ENCODE data around the gene IFT122.
"Not testable (repeated sequence)": the region's sequence is repeated elsewhere in the genome, so short reads cannot be mapped to it uniquely, and the experiment has no call there.

IFT122 gene

DNA sequence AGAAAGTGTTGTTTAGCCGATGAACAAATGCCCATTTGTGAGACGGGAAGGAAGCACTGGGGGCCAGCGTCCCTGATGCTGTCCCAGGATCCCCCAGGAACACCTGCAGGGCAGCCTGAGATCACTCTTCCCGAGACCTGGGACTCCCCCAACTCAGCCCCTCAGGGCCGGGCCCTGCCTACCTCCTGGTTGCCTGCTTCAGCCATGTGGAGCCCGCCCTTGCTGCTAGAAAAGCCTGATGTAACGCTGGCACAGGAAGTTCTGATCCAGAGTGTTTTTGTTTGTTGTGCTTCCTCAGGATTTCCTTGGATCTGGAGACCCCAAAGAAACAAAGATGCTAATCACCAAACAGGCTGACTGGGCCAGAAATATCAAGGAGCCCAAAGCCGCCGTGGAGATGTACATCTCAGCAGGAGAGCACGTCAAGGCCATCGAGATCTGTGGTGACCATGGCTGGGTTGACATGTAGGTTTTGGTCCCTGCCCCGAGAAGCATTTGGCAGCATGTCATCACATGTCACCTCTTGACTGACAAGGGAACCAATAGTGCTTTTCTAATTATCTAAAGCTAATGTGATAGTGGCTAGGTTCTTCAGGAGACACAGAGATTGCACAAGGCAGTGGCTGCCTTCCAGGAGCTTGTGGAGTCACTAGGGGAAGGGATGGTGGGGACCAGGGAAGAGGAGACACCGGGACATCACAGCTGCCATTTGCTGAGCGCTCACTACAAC is 59.7 kb downstream of the IFT122 start:
- DNase-seq, result not testable (repeated sequence)

DNA sequence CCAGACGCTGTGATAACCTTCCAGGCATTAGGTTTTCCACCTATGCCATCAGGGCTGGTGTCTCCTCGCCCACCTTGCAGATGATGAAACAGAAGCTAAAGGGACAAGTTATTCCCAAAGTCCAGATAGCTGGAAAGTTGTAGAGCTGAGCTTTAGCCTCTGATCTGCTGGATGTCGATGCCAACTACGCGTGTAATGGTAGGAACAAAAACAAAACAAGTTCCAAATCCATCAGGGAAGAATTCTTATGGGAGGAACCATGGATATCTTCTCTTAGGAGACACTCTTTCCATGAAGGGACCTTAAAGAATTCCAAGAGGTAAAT is 60.3 kb downstream of the IFT122 start:
- no peak for DNase-seq

DNA sequence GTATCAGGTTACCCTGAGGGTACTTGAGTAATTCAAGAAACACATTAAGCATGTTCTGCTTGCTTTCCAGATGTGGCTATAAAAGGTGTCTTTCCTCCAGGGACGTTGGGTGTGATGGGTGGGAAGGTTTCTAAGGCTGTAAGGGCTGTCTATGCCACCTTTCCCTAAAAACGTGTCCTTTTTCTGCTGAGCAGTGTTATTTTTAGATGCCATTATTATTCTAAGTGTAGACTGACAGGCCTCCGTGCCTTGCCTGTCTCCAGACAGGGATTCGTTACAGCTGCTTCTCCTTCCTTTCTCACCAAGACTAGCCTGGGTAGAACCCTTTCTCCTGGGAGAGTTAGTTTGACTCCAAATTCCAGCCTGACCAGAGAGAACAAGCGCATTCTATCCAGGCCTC is 61.6 kb downstream of the IFT122 start:
- no peak for DNase-seq

DNA sequence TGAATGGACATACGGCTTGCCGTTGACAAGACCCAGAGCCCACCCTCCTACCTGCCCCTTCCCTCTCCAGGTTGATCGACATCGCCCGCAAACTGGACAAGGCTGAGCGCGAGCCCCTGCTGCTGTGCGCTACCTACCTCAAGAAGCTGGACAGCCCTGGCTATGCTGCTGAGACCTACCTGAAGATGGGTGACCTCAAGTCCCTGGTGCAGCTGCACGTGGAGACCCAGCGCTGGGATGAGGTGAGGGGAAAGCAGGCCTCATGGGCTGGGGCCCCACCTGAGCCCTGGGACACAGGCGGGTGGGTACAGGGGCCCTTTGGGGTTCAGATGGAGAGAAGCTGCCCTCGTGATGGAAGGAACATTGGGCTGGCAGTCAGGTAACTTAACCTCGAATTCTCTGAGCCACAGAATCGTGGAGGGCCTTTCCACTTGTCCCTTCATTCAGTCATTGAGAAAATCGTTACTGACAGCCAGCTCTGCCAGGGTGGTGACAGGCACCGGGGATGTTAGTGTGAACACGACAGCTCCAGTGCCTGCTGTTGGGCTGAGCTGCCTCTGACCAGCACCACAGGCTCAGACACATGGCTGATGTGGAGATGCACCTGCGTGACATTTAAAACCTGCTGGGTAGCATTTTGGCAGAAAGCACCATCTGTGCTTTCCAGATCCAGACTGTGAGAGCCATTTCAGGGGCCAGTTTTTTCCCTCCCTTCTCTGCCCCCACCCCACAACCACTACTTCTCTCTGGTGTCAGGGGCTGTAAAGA is 62.8 kb downstream of the IFT122 start:
- DNase-seq, result no peak

DNA sequence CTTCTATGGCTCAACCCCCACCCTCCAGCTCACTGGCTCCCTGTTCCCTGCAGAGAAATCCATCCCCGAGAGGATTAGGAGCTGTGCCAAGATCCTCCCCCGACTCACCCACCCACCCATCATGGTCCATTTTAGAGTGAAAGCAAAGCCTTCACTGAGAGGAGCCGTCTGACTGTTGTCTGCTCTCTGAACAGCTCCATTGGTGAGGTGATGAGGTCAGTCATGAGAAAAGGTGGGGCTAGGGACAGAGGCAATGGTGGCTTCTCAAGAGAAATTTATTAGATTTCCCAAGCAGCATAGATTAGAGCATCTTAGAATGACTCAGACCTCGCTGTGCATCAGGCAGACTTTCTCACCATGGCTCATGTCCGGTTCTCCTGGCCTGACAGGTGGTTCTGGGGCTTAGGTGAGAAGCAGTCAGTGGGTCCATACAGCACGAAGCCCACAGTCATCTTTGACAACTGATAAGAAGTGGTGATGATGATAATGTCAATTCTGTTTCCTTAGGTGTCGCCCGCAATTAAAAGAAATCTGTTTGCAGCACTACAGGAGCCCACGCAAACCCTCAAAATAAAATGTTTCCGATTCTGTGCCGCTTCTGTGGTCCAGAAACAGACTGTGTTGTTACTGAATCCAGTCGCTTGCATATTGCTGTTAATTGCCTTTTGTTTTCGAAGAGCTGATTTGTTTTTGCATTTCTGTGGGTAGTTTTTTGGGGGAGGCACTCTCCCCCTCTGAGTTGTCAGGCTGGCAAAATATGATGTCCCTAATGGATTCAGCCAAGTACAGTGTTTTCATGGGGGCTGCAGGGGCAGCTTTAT is 63.7 kb downstream of the IFT122 start:
- DNase-seq, result no peak

DNA sequence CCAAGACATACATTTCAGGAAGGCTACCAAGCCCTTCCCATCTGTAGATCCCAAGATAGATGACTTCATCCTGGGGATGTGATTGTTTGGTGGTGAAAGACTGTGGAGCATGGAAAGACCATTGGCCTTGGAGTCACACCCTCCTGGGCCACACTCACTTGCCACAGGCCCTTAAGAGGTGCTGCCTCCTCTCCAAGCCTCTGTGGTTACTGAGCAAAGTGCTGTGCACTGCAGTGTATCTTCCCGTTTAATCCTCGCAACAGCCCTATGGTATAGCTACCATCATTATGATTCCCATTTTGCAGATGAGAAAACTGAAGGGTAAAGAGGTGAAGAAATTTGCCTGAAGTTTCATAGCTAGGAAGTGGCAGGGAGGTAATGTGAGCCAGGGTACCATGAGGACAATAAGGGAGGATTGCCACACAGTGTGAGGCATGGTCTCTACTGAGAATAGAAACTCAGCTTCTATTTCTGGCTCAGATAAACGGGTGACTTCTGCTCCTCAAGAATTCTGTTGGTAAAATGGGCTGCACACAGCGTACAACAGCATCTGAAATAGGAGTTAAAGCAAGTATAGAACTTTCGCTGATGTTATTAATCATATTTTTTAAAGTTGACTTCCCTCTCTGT is 64.6 kb downstream of the IFT122 start:
- no peak for DNase-seq

DNA sequence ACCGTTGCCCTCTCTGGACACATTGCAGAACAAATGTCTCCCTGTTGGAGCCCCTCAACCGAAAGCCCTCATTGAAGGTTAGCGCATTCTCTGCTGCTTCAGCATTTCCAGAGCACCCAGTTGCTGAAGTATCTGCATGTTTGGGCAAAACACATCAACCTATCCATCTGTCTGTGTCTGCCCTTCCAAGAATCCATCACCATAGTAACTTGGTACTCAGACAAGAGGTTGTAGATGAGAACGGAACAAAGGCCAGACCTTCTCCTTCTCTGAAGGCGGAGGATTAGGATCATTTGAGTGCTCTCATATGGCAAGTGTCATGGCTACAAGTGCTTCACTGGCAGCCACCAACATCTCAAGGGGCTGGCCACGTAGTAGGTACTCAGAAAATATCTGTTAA is 65.3 kb downstream of the IFT122 start:
- DNase-seq, result no peak

DNA sequence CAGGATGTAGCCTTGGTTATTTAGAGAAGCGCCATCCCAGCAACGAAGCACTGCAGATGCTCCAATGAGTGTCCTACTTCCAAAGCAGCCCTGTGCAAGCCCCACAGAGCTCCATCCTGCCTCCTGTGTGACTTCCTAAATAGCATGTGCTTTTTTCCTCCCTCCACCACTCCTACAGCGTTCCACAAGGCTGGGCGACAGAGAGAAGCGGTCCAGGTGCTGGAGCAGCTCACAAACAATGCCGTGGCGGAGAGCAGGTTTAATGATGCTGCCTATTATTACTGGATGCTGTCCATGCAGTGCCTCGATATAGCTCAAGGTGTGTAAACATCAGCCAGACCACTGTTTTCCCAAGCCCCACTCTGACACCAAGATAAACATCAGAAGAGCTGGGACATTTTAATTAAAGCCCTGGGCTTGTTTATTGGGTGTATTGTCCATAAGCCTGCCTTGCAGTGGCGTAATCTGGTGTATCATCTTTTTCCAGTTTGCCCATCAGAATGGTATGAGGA is 66.3 kb downstream of the IFT122 start:
- no peak for DNase-seq

DNA sequence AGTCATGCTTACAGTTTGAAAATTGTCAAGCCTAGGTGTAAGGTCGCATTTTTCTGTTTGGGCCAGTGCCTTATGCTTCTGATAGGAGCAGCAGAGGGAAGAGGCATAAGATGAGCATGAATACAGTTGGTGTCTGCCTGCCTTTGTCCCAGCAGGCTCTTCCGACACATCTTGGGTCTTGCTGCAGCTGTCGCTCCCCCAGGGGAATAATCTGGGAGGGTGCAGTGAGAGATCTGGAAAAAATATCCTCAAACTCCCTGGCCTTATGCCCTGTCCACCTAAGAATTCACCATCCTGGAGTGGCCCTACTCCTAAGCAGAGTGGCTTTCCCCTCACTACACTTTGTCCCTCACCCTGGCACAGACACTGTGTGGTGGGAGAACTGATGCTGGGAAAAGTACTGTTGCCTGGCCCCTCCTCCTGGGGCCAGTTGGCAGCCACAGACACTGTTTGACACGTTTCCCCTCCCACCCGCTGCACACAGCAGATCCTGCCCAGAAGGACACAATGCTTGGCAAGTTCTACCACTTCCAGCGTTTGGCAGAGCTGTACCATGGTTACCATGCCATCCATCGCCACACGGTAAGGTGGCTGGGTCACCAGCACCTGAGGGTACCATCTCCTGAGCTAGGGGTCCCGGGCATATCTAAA is 67.3 kb downstream of the IFT122 start:
- no peak for DNase-seq

DNA sequence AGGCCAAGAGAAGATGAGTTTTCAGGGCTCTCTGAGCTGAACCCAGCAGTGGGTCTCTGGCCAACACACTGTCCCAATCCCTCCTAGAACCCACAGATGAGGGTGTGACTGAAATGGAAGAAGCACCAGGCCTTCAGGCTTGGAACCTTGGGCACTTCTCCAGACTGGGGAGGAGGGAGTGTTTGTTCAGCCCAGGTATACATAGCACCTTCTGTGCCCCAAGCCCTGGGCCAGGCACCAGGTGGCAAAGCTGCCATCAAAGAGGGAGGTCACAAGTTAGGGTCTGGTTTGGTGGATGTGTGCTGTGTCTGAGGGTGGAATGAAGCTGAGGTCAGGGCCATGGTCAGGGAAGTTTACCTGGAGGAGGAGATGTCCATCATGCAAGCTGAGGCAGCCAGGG is 72.6 kb downstream of the IFT122 start:
- no peak for DNase-seq

DNA sequence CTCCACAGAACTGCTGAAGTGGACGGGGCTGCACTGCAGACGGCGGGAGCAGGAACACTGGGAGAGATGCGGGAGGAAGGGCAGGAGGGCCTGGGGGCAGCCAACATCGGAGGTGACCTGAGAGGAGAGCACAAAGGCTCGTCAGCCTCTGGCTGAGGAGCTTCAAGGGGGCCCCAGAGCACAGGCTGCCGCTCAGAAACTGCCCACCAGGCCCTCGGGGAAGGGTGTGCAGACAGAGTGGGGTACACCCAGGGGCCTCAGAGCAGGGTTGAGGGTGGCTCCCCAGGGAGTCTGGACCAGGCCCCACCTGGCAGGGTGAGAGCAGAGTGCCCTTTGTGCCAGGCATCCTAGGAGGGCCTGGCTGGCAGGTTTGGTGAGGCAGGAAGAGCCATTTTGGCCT is 73.7 kb downstream of the IFT122 start:
- no peak for DNase-seq

DNA sequence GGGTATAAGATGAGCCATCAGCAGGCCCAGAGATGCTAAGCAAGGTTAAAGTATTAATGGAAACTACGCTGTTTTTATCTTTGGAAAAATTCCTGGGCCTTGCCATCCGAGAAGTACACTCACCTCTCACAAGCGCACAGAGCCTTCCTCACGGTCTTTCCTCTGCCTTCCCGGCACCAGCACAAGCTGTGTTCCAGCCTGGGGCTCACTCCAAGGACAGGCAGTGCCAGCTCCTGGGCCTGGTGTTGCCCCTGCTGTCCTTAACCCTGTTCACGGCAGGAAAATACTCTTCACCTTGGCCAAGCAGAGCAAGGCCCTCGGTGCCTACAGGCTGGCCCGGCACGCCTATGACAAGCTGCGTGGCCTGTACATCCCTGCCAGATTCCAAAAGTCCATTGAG is 74.1 kb downstream of the IFT122 start:
- DNase-seq, result no peak

DNA sequence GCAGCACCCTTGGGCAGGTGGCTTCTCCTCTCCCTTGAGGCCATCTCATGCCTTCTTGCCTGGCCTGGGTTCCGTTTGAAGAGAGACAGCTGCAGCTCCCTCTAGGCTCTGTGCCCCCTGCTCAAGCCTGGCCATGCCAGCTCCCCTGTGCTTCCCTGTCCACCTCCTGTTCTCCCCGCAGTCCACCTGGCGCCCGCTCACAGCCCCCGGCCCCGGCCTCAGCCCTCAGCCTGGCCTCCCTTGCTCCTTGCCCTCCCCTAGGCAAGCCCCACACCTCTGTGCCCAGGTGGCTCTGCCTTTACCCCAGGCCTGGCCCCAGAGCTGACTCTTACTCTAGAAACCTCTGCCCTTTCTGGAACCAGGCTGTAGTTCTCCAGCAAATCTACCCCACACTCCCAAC is 74.5 kb downstream of the IFT122 start:
- DNase-seq, result no peak

DNA sequence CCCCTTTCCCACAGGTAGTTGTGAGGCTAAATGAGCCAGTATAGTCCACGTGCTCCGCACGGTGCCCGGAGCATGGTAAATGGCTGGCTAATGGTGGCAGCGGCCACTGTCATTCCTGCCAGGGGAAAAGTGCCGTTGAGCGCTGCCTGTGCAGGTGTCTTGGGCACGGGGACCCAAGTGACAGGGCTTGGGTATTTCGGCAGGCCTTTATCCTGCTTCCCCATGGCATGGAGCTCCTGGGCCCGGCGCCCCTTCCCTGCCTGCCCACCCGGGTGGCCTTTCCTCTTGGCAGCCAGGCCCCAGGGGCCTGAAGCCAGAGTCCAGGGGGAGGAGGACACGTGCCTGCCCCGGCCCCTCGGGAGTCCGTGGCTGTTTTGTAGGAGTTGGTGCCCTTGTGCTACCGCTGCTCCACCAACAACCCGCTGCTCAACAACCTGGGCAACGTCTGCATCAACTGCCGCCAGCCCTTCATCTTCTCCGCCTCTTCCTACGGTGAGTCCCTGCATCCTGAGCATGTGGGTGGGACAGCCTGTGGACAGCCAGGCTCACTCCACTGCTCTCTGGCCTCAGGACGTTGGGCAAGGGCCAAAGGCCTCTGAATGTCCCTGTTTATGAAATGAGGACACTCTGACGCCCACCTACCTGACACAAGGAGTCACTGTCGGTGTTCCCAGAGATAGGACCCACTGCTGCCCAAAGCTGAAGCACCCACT is 75.2 kb downstream of the IFT122 start:
- DNase-seq, result not testable (repeated sequence)

DNA sequence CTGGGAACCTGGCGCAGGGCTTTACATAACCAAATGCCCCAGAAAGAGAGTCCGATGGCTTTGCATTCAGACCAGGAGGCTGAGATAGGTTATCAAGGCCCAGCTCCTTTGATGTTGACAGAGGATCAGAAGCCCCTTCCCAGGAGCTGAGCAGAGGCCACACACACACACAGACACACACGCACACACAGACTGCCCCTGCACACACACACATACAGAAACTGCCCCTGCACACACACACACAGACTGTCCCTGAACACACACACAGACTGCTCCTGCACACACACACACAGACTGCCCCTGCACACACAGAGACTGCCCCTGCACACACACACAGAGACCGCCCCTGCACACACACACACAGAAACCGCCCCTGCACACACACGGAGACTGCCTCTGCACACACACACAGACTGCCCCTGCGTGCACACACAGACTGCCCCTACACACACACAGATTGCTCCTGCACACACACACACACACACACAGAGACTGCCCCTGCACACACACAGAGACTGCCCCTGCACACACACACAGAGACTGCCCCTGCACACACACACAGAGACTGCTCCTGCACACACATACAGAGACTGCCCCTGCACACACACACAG is 75.9 kb downstream of the IFT122 start:
- DNase-seq, result not testable (repeated sequence)

DNA sequence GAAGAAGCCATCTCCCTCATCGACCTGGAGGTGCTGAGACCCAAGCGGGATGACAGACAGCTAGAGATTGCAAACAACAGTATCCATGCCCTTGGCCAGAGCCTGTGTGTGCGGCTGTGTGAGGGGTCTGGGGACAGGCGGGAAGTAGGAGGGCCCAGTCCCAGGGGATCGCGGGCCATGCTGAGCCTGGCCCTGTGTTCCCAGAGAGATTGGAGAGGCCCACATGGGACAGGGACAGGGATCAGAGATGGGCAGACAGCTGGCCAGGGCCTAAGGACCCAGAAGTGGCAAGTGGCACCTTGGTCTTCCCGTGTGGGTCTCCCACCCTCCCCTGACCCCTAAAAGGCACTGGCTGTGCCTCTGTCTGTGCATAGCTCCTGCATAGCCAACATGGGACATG is 77.5 kb downstream of the IFT122 start:
- no peak for DNase-seq

DNA sequence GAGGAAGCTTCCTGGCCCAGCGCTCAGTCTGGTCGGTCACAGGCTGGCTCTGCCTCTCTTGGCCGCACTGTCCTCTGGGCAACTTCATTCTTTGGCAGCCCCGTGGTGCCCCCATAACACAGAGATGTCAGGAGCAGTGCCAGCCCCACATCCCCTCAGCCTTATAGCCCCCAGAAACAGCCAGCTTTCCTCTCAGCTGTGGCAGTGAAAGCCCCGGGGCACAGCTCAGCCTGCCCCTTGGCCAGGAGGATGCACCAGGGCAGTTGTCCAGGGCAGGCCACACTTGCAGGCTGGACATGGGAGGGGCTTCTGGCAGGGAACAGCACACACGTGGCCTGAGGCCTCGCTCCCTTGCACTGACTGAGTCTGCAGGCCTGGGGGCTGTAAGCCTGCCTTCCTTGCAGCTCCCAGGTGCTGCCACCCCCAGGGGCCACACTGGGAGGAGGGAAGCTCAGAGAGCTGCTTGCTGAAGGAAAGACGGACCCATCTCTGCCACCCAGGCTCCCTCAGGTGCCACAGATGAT is 78.1 kb downstream of the IFT122 start:
- DNase-seq, result no peak

DNA sequence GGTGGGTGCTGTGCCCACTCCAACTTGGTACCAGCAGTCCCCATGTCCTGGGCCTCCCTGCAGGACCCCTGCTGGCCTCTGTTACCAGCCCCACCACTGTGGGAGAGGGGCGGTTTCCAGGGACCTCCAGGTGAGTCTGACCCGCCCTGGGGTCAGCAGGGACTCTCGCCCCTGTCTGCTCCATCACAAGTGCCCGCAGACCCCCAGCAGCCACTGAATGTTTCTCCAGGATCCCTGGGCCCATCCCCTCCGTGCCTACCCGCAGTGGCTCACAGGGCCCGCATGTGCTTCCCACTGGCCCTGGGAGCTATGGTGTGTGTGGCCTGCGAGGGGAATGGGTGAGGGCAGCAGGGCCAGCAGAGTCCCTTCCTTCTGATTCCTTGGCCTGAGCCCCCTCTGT is 78.6 kb downstream of the IFT122 start:
- no peak for DNase-seq

DNA sequence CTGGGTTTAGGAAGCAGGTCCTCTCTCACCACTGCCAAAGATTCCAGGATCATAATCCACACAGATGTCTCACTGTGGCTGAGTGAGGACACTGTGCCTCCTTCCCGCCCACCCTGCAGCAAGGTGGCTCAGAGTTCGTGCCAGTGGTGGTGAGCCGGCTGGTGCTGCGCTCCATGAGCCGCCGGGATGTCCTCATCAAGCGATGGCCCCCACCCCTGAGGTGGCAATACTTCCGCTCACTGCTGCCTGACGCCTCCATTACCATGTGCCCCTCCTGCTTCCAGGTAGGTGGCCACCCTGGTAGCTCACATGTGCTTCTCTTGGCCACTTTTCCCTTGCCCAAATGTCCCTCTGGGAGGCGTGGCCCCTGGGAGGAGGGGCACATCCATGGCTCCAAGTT is 79.4 kb downstream of the IFT122 start:
- no peak for DNase-seq

DNA sequence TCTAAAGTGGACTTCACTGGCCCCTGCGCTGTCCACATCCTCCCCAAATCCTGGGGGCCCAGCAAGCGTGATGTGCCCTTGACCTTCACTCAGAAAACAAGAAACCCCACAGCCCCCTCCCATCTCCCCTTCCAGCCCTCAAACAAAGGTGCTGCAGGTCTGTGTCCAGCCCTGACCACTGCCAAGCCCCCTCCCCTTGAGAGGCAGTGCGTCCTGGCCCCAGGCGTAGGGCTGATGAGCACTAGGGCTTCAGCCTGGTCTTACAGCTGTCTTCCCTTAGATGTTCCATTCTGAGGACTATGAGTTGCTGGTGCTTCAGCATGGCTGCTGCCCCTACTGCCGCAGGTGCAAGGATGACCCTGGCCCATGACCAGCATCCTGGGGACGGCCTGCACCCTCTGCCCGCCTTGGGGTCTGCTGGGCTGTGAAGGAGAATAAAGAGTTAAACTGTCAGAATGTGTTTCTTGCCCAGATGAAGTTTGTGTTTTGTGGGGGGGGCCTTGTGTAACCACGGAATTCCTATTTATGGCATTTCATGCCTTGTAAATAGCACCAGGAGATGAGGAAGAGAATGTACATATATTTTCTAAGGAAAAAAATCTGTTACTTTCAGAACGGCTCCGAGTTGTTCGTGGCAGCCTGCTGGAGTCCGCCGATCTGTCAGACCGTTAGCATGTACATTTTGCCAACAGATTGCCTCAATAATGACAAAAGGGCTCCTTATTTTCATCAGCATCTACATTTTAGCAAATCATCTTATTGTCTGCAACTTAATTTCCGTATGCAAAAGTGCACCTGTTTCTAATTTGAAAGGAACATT is 80.1 kb downstream of the IFT122 start:
- no peak for DNase-seq

Data from fibroblast of skin of scalp (primary cell).